GM18861 (cell line): ENCODE data around the gene ARRB2.

Source experiments
- ATAC-seq: cut with Tn5 transposase; IDR thresholded peaks from one replicate; pipeline ENCODE4 v1.9.1; 2021; ENCODE audit not compliant: unreplicated experiment

The ARRB2 gene

DNA sequence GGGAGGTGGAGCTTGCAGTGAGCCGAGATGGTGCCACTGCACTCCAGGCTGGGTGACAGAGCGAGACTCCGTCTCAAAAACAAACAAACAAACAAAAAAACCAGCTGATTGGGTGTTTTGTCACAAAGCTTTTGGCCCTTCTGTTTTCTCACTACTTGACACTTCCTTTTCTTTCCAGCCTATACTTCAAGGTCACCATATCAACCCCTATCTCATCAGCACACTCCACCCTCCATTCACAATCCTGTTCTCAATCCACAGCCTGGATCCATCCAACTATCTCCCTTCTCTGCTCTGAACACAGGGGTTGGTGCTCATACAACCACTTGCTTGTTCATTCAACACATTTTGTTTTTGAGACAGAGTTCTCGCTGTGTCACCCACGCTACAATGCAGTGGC is 14.2 kb downstream of the ARRB2 start:
- ATAC-seq = no peak

GRCh38 chr17:4725646-4726310 is 15.3 kb downstream of the ARRB2 start:
- no peak for ATAC-seq

GRCh38 chr17:4728124-4728523 is 17.7 kb downstream of the ARRB2 start:
- no peak for ATAC-seq

DNA sequence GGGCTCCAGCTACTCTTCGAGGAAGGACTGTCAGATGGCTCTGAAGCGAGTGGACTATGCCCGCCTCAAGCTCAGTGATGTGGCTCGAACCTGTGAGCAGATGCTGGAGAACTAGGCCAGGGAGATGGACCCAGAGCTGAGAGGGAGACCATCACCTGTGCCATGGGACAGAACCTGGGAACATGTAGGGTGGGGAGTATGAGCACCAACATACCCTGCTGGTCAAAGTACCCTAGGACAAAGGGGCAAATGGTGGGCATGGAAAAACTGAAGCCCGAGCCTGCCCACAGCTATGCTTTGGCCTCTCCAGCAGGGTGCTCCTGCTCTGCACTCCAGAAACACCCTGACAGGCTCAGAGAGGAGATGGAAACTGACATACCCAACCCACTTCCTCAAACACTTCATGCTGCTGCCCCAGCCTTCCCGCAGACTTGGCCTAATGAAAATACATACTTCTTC is 22.7 kb downstream of the ARRB2 start:
- ATAC-seq = no peak

- ATAC-seq = no peak
These were observed 24.5 kb downstream of the ARRB2 start for GRCh38 chr17:4734857-4735475.

GRCh38 chr17:4735876-4736651 is 25.6 kb downstream of the ARRB2 start:
- ATAC-seq = no peak

DNA sequence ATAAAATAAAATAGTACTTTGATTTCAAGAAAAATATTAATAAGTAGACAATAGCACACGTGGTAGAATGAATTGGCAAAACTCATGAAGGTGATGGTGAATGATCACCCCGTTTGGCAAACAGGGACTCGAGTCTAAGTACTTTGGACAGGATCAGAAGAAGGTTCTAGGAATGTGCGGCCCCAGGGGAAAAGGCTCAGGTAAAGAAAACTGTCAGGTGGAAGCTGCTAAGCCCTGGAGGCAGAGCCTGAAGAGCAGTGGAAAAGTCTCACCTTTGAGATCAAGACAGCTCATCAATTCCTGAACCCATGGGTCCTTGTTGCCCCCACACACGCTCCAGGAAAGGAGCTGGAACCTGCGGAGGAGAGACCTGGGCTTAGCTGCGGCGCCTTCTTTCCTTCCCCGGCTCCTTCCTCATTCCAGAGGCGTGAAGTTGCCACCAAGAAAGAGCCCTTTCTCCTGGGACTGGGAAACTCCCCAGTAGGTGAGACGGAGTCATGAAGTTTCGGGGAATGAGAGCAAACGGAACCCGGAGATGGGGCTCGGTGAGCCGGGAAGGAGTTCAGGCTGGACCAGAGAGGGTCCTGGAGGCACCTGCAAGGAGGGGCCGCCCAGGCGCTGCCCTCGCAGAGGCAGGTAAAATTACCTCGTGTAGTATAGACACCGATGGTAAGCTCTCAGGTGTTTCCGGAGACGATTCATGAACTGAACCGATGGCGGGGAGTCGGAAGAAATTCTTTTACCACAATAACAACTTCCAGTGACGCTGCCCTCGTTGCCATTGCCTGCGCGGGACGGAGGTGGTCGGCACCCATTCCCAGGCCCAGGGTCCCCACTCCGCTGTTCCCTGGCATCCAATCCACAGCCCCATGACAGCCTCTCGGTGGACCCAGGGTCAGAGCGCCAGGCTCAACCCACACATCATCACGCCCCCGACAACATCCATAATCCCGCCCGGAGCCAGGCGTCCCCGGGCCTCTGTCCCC is 28.0 kb downstream of the ARRB2 start:
- ATAC-seq = no peak

GRCh38 chr17:4739122-4740024 is 28.9 kb downstream of the ARRB2 start, which contains the start of the genes CXCL16 and ZMYND15:
CXCL16 (minus strand) TSS chr17:4739928; CDS start chr17:4739339, 589 bp downstream.
ZMYND15 (plus strand) TSS chr17:4739833; CDS start chr17:4740549, 716 bp downstream.
- no peak for ATAC-seq

DNA sequence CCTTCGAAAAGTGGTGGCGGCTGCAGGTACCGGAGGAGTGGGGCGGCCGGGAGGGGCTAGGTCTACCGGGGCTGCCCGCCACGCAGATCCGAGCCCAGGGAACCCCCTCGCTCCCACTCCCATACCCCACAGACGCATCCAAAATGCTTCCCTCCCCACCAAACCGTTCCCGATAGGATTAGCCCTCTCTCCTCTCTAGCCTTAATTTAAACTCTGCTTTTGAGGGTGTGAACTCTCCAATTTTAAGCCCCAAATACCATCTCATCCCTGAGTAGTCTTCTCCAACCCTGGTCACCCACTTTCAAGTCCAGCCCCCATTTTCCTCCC is 29.6 kb downstream of the ARRB2 start:
- no peak for ATAC-seq

DNA sequence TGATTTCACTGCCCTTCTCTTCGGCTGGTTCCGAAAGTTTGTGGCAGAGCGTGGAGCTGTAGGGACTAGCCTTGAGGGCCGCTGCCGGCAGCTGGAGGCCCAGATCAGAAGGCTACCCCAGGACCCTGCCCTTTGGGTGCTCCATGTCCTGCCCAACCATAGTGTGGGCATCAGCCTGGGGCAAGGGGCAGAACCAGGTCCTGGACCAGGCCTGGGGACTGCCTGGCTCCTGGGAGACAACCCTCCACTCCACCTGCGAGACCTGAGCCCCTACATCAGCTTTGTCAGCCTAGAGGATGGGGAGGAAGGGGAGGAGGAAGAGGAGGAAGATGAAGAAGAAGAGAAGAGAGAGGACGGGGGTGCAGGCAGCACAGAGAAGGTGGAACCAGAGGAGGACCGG is 30.2 kb downstream of the ARRB2 start:
- ATAC-seq = no peak

- no peak for ATAC-seq
These were observed 31.1 kb downstream of the ARRB2 start for GRCh38 chr17:4741544-4741943.

DNA sequence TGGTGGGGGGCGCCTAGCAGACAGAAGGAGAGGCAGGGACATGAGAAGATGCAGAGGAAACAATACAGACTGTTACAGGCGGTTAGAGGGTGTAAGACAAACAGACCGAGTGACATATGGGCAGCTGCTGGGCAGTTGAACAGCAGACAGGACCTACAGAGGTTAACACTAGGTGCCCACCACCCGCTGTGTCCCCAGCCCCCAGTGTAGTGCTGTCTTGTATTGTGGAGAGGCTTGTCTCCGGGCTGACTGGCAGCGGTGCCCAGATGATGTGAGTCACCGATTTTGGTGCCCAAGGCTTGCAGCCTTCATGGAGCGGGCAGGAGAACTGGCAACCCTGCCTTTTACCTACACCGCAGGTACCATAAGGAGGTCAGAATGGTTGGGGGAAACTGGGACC is 31.7 kb downstream of the ARRB2 start:
- ATAC-seq = no peak

DNA sequence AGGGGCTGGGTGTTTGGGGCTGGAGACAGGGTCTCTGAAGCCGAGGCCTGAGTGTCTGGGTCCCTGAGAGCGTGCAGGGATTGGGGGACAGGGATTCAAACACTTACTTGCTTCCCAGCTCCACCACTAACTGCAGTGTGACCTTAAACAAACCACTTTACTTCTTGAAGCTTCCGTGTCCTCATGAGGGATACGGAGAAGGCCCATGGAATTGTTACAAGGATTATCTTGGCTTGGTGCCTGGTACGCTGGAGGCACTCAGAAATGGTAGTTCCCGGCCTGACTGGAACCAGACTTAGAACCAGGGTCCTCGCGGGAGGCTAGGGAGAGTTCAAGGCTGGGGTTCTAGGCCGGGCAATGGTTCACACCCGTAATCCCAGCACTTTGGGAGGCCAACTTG is 32.2 kb downstream of the ARRB2 start:
- no peak for ATAC-seq

GRCh38 chr17:4743216-4743615 is 32.8 kb downstream of the ARRB2 start:
- ATAC-seq = no peak

DNA sequence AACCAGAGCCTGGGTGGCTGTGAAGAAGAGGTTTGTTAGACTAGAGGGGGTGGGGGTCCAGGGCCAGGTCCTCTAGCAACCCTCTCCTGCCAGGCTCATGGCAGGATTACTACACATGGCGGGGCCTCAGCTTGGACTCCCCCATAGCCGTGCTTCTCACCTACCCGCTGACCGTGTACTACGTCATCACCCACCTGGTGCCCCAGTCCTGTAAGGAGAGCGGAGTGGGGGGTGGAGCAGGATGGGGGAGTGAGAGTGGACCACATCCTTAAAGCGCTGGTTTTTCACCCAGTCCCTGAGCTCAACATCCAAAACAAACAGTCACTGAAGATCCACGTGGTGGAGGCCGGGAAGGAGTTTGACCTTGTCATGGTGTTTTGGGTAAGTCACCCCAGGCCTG is 33.5 kb downstream of the ARRB2 start:
- no peak for ATAC-seq

- no peak for ATAC-seq
These were observed 34.9 kb downstream of the ARRB2 start for GRCh38 chr17:4744999-4745969.

- ATAC-seq = no peak
These were observed 37.4 kb downstream of the ARRB2 start for GRCh38 chr17:4747847-4748246.

DNA sequence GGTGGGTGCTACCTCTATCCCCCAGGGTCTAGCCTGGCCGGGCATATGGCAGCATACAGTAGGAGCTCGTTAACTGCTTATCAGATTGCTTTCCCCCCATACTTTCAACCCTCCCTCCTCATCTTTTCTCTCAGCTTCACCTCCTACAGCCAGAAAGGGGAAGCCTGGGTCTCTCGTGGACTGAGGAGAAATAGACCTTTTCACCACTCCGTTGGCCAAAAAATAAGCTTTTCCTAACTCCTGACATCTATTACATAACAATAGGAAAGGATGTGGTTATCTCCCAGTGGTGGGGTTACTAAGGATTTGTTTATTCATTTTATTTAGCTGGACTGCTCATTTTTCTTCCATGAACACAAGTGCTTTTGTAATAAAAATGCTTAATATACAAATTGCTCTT is 38.3 kb downstream of the ARRB2 start:
- ATAC-seq = no peak

- no peak for ATAC-seq
These were observed 40.2 kb downstream of the ARRB2 start for GRCh38 chr17:4750606-4751005.
